ENCODE measurements around the gene PAX8.
A peak's percentile ranks its signal among the peaks of the same experiment; 100 is the strongest.

PAX8 gene

GRCh38 chr2:113255140-113256070 lies 23.3 kb downstream of the PAX8 start:
- in situ Hi-C loops (cut with HindIII; ENCODE audit: low pct_ligation_motif_present, low sequenced_read_pairs), result no loop called here
- no peak overlapping the region for H3K4me3 ChIP-seq (ENCODE audit: low read depth, low read length)
- no peak overlapping the region for H3K27ac ChIP-seq
- no peak for TF ChIP-seq CTCF (IDR thresholded peaks at IDR 0.05; ENCODE audit: low read depth, low read length, missing control alignments)
- no peak for DNase-seq
- no peaks in the 10 kb centered on the region for H3K27me3 ChIP-seq (replicated peaks)
- no peaks in the 10 kb centered on the region for H3K36me3 ChIP-seq (replicated peaks)

GRCh38 chr2:113253453-113253852 lies 25.3 kb downstream of the PAX8 start:
- Histone ChIP-seq H3K27me3 (replicated peaks) (no peaks in the 10 kb centered on the region), H3K27ac (no peak overlapping the region), H3K36me3 (replicated peaks) (no peaks in the 10 kb centered on the region), H3K4me3 (ENCODE audit: low read depth, low read length) (no peak overlapping the region)
- TF ChIP-seq CTCF (IDR thresholded peaks at IDR 0.05; ENCODE audit: low read depth, low read length, missing control alignments), result no peak
- in situ Hi-C loops (cut with HindIII; ENCODE audit: low pct_ligation_motif_present, low sequenced_read_pairs), result no loop called here
- no peak for DNase-seq

GRCh38 chr2:113252047-113252590 lies 26.6 kb downstream of the PAX8 start:
- in situ Hi-C loops (cut with HindIII; ENCODE audit: low pct_ligation_motif_present, low sequenced_read_pairs), result no loop called here
- no peak for DNase-seq
- TF ChIP-seq CTCF (IDR thresholded peaks at IDR 0.05; ENCODE audit: low read depth, low read length, missing control alignments), result no peak
- Histone ChIP-seq H3K36me3 (replicated peaks) (no peaks in the 10 kb centered on the region), H3K27me3 (replicated peaks) (no peaks in the 10 kb centered on the region), H3K4me3 (ENCODE audit: low read depth, low read length) (no peak overlapping the region), H3K27ac (no peak overlapping the region)

GRCh38 chr2:113251118-113251517 lies 27.6 kb downstream of the PAX8 start:
- H3K36me3 ChIP-seq (replicated peaks), result no peaks in the 10 kb centered on the region
- no peak overlapping the region for H3K27ac ChIP-seq
- in situ Hi-C loops (cut with HindIII; ENCODE audit: low pct_ligation_motif_present, low sequenced_read_pairs), result no loop called here
- DNase-seq, result no peak
- no peak overlapping the region for H3K4me3 ChIP-seq (ENCODE audit: low read depth, low read length)
- no peaks in the 10 kb centered on the region for H3K27me3 ChIP-seq (replicated peaks)
- no peak for TF ChIP-seq CTCF (IDR thresholded peaks at IDR 0.05; ENCODE audit: low read depth, low read length, missing control alignments)

- Histone ChIP-seq H3K27ac (no peak overlapping the region), H3K36me3 (replicated peaks) (no peaks in the 10 kb centered on the region), H3K27me3 (replicated peaks) (no peaks in the 10 kb centered on the region), H3K4me3 (ENCODE audit: low read depth, low read length) (no peak overlapping the region)
- TF ChIP-seq CTCF (IDR thresholded peaks at IDR 0.05; ENCODE audit: low read depth, low read length, missing control alignments), result peak; percentile 95
- in situ Hi-C loops (cut with HindIII; ENCODE audit: low pct_ligation_motif_present, low sequenced_read_pairs), result no loop called here
- DNase-seq, result peak; percentile 76
Observed at GRCh38 chr2:113248997-113249770, 29.5 kb downstream of the PAX8 start.
